ENCODE measurements around the gene TMEM74B.

The TMEM74B gene

DNA sequence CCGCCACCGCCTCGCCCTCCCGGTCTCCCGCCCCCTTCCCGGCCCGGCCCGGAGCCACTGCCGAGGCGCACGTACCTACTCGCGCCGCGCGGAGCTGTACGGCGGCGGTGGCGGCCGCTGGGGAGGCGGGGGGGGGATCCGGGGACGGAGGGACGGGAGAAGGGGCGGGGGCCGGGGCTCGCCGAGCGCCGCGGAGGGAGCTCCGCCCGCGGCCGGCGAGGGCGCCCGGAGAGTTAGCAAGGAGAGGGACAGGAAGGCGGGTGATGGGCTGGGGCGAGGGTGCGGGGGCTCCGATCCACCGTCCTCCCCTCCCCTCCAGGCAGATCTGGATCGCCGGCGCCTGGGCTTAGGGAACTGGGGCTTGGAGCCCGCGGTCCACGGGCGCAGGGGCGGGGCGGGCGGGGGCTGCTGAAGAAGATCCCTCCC, 548 bp upstream of the TMEM74B start:
- TF ChIP-seq ZFX (IDR thresholded peaks at IDR 0.05; ENCODE audit: borderline replicate concordance), result no peak
- TF ChIP-seq, protein P1, sequence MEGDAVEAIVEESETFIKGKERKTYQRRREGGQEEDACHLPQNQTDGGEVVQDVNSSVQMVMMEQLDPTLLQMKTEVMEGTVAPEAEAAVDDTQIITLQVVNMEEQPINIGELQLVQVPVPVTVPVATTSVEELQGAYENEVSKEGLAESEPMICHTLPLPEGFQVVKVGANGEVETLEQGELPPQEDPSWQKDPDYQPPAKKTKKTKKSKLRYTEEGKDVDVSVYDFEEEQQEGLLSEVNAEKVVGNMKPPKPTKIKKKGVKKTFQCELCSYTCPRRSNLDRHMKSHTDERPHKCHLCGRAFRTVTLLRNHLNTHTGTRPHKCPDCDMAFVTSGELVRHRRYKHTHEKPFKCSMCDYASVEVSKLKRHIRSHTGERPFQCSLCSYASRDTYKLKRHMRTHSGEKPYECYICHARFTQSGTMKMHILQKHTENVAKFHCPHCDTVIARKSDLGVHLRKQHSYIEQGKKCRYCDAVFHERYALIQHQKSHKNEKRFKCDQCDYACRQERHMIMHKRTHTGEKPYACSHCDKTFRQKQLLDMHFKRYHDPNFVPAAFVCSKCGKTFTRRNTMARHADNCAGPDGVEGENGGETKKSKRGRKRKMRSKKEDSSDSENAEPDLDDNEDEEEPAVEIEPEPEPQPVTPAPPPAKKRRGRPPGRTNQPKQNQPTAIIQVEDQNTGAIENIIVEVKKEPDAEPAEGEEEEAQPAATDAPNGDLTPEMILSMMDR (IDR thresholded peaks at IDR 0.05), result no peak
- peak overlapping the region; percentile 29; the same call in 1 of the 2 replicates for H3K27ac ChIP-seq

GRCh38 chr20:1184260-1184637, 532 bp downstream of the TMEM74B start:
- TF ChIP-seq, protein P1 (IDR thresholded peaks at IDR 0.05), result no peak
- TF ChIP-seq ZFX (IDR thresholded peaks at IDR 0.05; ENCODE audit: borderline replicate concordance), result no peak
- H3K27ac ChIP-seq, result no peak overlapping the region

- H3K27ac ChIP-seq, result no peak overlapping the region
- TF ChIP-seq, protein P1 (IDR thresholded peaks at IDR 0.05), result no peak
- no peak for TF ChIP-seq ZFX (IDR thresholded peaks at IDR 0.05; ENCODE audit: borderline replicate concordance)
Measured at GRCh38 chr20:1183153-1183552, 1.6 kb downstream of the TMEM74B start.

DNA sequence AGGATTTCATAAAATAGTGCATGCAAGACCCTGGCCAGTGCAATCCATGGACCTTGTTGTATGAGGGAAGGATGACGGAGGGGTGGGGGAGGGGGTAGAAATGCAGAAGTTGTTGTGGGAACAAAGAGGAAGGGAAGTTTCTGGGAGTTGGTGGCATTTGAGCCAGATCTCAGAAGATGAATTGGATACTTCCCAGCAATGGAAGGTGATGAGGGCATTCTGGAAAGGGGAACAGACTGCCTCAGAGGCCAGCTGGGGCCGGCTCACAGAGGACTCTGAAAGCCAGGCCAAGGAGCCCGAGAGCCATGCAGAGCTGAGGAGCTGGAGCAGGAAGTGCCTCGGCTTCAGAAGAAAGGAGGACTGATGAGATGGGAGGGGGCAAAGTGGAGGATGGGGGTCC, 2.7 kb downstream of the TMEM74B start:
- no peak for TF ChIP-seq ZFX (IDR thresholded peaks at IDR 0.05; ENCODE audit: borderline replicate concordance)
- TF ChIP-seq, protein P1 (IDR thresholded peaks at IDR 0.05), result no peak
- no peak overlapping the region for H3K27ac ChIP-seq

- TF ChIP-seq, protein P1 (IDR thresholded peaks at IDR 0.05), result no peak
- no peak for TF ChIP-seq ZFX (IDR thresholded peaks at IDR 0.05; ENCODE audit: borderline replicate concordance)
- no peak overlapping the region for H3K27ac ChIP-seq
Measured at GRCh38 chr20:1180949-1181348, 3.8 kb downstream of the TMEM74B start.

GRCh38 chr20:1178623-1179022, 6.2 kb downstream of the TMEM74B start:
- no peak overlapping the region for H3K27ac ChIP-seq
- TF ChIP-seq ZFX (IDR thresholded peaks at IDR 0.05; ENCODE audit: borderline replicate concordance), result no peak
- TF ChIP-seq, protein P1 (IDR thresholded peaks at IDR 0.05), result no peak

DNA sequence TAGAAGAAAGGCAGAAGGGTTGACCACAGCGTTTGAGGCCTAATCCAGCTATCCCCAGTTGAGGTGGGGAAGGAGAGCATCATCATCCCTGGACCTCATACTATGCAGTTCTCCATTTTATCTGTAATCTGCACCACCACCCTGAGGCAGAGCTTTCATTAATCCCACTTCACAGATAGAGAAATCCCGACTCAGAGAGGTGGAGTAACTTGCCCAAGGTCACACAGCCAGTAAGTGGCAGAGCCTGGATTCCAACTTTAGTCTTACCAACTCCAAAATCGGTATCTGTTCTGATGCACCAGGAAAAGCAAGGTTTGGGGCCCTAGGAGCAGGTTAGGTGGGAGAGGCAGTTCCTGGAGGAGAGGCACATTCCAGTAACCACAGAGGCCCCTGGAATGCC, 6.7 kb downstream of the TMEM74B start:
- H3K27ac ChIP-seq, result no peak overlapping the region
- no peak for TF ChIP-seq ZFX (IDR thresholded peaks at IDR 0.05; ENCODE audit: borderline replicate concordance)
- TF ChIP-seq, protein P1 (IDR thresholded peaks at IDR 0.05), result no peak
